Anterior cingulate cortex (tissue), 58 donors: ENCODE measurements around the gene TXNRD1.
A peak's percentile ranks its signal among the peaks of the same experiment; 100 is the strongest.
"Not testable (repeated sequence)": the region's sequence is repeated elsewhere in the genome, so short reads cannot be mapped to it uniquely, and the experiment has no call there.

Experiments
- DNase-seq, 58 donors: peaks; one replicate each; lab custom pipeline; 2025; lab: John Stamatoyannopoulos, UW

The TXNRD1 gene

DNA sequence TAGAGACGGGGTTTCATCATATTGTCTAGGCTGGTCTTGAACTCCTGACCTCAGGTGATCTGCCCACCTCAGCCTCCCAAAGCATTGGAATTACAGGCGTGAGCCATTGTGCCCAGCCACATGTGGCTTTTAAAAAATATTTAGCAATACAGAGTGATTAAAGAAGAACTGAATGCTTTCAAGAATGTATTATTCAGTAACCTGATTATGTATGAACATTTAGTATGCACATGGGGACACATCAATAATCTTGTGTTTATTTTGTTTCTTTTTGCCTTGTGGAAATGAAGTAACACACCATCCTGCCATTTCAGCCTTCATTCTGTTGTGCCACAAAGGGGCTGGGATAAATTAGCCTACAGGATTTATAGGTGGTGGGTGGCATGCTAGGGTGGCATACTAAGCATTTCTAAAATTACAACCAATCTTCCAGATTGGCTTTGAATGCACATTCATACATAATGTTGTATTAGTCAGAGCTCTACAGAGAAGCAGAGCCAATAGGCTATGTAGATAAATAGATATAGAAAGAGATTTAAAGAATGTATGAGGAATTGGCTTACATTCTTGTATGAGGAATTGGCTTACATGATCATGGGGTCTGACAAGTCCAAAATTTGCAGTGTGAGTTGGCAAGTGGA lies 25.5 kb upstream of the TXNRD1 start:
- no peak for DNase-seq

DNA sequence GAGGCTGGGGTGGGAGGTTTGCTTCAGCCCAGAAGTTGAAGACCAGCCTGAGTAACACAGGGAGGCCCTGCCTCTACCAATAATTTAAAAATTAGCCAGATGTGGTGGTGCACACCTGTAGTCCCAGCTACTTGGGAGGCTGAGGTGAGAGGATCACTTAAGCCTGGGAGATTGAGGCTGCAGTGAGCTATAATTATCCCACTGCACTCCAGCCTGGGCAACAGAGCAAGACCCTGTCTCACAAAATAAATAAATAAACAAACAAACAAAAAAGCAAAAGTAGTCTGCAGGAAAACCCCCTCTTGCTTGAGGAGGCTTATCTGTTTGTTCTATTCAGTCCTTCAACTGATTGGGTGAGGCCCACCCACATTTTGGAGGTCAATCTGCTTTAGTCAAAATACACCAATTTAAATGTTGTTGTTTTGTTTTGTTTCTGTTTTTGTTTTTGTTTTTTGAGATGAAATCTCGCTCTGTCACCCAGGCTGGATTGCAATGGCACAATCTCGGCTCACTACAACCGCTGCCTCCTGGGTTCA lies 24.9 kb upstream of the TXNRD1 start:
- no peak for DNase-seq

DNA sequence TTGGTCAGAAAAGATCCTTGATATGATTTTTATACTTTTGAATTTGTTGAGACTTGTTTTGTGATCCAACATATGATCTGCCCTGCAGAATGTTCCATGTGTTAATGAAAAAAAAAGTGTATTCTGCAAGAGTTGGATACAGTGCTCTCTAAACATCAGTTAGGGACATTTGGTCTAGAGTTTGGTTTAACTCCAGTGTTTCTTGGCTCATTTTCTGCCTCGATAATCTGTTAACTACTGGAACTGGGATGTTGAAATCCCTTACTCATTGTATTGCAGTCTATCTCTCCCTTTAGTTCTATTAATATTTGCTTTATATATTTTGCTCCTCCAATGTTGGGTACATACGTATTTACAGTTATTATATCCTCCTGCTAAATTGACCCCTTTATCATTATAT lies 18.3 kb upstream of the TXNRD1 start:
- no peak for DNase-seq

DNA sequence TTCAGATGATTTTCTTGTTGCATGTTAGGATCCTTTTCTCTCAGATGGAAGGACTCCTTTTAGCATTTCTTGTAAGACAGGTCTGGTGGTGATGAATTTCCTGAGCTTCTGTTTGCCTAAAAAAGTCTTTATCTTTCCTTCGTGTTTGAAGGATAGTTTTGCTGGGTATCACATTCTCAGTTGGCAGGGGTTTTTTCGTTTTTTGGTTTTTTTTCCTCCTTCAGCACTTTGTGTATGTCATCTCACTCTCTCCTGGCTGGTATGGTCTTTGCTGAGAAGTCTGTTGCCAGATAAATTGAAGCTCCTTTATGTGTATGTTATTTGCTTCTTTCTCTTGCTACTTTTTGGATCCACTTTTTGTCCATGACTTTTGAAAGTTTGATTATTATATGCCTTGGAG lies 15.6 kb upstream of the TXNRD1 start:
- no peak for DNase-seq

DNA sequence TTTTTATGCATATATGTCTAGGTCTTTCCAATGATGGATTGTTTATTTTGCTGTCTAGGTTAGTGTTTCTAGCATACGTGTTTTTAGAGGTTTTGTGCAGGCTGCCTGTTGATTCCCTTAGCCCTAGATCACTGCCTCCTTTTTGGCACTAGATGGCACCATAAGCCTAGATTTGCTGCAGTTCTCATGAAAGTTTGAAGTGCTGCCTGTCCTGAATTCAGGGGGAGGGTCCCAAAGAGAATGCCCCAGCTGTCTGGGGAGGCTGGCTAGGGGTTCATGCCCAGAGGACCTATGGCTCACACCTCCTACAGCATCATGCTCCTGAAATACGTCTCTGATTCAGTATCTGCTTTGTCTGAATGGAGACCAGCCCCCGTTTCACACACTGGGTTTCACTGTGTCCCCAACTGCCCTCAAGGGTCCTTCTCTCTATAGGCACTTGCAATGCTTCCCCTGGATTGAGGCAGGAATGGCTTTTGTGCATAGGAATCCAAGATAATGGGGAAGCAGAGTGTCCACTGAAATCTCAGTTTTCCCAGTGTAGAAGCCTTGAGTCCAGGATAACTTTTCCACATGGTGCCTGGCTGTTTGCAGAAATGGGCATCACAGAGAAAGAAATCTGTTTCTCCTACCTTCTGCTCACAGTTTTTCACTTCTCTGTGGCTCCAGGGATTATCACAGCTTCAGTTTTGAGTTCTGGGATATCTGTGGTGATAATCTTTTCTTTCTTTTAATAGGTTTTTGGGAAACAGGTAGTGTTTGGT lies 14.2 kb upstream of the TXNRD1 start:
- peak in 23 of 58 donors; percentile 3 to 33 (median 9) for DNase-seq

DNA sequence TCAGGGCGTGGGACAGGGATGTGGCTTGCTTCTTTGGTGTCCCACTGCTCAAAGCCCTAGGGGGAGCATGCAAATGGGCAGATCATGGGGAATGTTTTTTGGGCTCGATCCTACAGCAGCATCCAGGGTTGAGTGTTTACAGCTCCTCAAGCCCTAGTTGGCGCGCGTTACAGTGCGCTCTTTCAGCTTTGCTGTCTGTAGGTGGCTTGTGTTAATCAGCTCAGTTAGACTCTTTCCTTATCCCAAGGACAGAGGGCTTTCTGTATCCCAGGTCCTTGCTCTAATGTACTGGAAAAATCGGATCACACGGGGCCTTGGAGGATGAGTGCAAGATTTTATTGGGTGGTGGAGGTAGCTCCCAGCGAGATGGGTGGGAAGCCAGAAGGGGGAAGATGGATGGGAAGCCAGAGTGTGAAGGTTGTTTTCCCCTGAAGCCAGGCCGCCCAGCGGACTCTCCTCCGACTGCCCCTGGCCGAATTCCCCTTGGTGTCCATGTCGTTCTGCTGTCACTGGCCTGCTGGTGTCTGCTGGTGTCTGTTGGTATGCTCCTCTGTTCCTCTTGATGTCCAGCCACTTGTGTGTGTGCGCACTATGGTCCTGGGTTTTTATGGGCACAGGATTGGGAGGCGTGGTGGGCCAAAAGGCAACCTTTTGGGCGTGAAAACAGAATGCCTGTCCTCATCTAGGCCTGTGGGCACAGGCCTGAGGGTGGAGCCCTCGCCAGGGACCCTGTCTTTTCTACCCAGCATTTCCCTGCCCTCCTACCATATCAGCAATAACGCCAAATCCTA lies 10.7 kb upstream of the TXNRD1 start:
- DNase-seq: peak in 5 of 58 donors; percentile 0 to 16 (median 11)

DNA sequence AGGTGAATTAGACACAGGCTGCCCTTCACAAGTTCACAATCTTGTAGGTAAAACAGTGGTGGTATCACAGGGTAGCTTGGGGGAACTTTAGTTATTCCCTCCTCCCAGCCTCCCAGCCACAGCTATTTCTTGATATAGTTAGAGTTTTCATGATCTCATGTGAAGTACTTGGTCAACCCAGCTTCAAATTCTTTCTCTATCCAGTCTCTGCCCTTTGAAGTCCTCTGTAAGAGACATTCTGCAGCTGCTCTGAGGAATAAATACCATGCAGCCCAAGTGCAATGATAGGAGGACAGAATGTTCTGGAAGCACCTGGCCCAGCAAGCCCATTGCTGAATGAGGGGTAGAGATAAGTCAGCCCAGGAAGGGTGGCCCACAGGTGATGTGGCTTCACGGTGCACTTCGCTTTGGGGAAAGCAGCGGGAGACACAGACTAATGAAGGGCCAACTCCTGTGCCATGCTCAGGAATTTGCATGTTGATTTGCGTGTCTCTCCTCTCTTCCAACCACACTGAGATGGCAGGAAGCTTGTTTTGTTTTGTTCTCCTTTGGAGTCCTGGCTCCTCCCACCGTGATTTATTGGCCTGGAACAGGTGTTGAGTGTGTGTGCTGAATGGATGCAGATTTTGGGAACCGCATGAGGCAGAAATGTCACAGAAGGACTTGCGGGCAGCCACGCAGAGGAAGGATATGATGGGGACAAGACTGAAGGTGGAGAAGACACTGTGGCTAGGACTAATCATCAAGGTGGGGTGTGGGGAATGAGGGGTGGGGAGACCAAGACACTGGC lies 8.0 kb upstream of the TXNRD1 start:
- DNase-seq: no peak

DNA sequence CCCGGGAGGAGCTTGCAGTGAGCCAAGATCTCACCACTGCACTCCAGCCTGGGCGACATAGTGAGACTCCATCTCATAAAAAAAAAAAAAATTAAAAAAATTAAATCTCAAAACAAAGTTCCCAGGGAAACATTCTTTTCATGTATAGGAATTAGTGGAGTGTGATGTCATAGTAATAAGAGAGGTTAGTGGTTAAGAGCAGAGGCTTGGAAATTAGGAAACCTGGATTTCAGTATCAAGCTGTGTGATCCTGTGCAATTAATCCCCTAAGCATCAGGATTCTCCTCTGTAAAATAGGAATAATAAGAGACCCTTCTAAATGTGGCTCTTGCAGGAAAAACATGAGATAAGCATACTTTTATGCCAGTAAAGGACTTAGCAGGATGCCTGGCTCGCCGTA lies 3.1 kb upstream of the TXNRD1 start:
- DNase-seq: no peak

DNA sequence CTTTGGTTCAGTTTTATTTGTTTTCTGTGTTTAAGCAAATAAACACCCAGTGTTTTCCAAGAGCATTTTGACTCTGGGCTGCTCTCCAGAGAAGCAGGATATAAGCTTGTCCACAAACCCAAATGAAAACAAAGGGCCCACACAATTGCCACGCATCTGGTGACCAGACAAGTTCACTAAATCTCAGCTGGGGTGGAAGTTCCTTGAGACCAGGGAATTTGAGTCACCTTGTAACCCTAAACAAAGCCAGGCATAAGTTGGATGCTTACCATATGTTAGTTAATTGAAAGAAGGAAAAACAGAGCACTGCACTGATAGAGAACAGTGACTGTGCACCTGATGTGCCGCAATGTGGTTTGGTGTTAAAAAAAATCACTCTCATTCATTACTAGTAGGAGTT lies 1.6 kb upstream of the TXNRD1 start:
- no peak for DNase-seq

DNA sequence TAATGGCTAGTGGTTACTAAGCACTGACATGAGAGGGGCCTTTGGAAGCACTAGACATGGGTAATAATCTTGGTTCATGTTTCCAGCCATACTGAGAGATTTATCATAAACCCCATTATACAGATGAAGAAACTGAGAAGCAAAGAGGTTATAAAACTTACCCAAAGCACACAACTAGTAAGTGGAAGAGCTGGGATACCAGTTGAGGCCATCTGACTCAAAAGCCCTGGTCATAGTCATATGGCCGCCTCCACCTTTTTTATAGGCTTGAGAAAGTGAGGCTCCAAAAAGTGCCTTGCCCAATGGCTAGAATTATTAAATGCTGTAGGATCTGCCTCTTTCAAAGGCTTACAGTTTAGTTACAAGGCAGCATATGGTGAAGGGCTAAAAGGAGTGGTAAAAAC lies 944 bp downstream of the TXNRD1 start:
- no peak for DNase-seq

DNA sequence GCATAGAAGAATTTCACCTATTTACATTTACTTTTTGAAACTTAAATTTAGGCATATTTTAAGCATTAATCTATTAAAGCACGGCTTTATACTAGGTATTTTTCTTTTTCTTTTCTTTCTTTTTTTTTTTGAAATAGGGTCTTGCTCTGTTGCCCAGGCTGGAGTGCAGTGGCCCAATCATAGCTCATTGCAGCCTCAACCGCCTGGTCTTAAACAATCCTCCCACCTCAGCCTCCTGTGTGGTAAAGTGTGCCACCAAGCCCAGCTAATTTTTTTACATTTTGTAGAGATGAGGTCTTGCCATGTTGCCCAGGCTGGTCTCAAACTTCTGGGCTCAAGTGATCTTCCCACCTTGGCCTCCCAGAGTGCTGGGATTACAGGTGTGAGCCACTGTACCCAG lies 2.9 kb downstream of the TXNRD1 start:
- DNase-seq: not testable (repeated sequence)

DNA sequence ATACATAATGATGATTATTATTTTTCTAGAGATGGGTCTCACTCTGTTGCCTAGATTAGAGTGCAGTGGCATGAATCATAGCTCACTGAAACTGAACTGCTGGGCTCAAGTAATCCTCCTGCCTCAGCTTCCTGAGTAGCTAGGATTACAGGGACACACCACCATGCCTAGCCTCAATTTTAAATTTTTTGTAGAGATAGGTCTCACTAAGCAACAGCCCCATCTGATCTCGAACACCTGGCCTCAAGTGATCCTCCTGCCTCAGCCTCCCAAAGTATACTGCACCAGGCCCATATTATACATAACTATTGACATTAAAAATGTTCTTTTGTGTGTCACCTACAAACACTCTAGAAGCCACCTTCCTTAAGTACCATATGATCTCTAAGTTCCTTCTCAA lies 3.4 kb downstream of the TXNRD1 start:
- no peak for DNase-seq

DNA sequence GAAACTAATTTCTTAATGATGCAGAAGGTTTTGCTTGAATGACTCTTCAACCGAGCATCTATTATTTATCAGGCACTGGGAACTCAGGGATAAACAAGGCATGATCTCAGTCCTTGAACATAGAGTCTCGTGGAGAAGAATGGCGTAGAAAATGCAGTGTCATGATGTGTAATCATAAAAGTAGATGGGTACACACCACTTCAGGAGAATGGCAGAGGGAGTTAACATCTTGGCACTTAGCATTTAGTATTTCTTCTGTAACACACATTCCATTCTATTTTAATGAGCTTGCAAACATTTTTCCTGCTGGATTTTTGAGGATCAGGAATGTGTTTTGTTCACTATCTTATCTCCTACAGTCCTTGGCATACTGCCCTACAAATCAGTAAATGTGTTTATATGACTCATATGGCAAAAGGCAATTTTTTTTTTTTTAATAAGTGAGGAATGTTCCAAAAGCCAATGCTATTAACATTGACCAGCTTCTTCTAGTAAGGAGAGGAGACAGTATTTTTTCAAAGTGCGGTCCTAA lies 3.8 kb downstream of the TXNRD1 start:
- no peak for DNase-seq

DNA sequence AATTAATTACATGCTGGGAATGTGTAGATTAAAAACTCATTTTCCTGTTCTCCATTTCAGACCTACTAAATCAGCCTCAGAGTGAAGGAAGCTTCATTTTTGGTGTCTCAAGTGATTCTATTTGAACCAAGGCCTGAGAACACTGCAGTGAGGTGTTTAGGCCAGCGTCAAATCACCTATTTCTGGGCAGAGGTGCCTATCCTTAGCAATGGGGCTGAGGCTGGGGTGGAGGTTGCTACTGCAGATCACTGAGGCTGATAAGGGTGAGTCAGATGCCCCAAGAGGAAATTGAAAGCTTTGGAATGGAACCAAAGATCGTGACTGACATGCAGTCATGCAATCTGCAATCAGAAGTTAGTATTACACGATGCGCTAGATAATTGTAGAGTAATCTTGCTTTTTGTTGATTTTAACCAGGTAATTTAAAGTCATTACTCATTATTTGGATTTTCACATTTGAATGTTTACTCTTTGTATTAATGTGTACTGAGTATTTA lies 4.4 kb downstream of the TXNRD1 start:
- no peak for DNase-seq

DNA sequence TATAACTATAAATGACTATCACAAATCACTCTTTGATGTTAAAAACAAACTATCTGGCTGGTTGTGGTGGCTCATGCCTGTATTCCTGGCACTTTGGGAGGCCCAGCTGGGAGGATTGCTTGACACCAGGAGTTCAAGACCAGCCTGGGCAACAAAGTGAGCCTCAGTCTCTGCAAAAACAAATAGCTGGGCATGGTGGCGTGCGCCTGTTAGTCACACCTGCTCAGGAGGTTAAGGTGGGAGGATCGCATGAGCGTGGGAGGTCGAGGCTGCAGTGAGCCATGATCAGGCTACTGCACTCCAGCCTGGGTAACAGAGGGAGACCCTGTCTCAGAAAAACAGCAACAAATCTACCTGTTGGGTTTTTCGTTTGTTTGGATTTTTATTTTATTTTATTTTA lies 5.4 kb downstream of the TXNRD1 start:
- no peak for DNase-seq

DNA sequence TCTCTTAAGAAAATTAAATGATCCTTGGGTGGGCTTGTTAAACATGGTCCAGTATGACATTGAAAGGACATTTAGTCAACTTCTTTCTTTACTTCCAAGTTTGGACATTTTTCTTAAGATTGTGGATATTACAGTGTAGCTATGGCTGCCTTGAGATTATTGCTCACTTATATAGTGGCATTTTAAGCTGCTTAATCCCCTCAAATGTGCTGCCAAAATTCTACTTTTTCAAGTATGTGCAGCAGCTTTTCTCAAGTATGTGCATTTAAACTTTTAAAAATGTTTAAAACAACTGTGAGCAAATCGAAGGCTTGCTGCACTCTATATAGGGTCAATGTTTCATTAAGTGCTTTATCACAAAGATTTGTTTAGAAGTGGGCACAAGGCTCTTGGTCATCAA lies 7.4 kb downstream of the TXNRD1 start:
- no peak for DNase-seq

DNA sequence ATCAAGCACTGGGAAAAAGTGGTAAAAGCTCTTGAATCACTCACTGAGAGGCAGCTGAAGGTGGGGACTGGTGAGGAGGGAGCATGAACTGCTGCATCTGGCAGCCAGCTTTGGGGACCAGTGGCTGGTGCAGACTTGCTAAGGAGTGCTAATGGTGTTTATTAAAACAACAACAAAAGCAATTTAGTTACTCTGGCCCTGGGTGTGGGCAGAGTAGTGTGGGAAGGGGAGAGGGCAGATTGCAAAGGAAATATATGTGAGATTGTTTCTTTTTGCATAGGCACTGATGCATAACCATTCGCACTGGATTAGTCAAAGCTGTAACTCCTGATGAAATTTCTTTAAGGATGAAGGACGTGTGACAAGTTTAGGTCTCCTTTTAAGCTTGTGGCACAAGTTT lies 8.1 kb downstream of the TXNRD1 start:
- DNase-seq: no peak

DNA sequence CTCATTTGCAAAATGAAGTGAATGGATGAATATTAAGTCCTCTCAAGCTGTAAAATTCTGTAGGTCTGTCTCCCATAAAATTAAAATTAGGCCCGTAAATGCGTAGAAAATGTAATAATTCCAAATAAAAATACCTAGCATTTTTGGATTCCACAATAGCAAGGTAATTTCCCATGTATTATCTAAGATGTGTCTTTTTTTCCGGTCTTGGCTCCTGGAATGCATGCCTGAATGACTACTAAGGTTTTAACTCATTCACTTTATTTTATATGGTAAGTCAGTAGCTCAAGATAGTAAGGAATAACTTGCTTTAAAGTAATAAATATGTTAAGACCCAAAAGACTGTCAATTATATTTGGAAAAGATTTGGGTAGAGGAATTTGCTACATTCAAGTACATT lies 11.1 kb downstream of the TXNRD1 start:
- DNase-seq: no peak

DNA sequence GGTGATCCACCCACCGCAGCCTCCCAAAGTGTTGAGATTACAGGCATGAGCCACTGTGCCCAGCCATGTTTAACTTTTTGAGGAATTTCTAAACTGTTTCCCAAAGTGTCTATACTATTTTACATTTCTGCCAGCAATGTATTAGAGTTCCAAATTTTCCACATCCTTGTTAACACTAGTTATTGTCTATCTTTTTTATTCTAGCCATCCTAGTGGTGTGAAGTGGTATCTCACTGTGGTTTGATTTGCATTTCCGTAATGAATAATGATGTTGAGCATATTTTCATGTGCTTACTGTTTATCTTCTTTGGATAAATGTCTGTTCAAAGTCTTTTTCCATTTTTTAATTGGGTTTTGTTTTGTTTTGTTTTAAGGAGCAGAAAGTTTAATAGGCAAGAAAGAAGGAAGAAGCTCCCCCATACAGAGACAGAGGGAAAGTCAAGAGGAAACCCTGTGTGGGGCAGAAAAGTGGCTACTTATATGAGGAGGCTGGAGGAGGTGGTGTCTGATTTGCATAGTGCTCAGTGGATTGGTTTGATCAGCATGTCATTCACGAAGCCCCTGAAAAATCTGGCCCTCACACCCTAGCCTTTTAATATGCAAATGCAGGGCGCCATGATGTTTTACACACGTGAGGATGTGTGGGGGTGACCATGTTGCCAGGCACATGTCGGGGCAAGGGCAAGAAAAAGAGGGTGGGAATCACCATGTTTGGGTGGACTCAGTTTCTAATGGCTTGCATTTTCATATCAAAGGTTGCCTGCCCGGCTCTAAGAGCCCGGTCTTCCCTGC lies 14.9 kb downstream of the TXNRD1 start:
- DNase-seq: no peak
